Fibroblast of upper back skin (primary cell): ENCODE data around the gene SLC1A2.

Experiments used
- DNase-seq: peaks from one replicate; pipeline ENCODE4 v3.0.0-alpha.2; 2013

SLC1A2 gene

GRCh38 chr11:35347921-35348331, 71.4 kb downstream of the SLC1A2 start:
- peak; percentile 97 for DNase-seq

DNA sequence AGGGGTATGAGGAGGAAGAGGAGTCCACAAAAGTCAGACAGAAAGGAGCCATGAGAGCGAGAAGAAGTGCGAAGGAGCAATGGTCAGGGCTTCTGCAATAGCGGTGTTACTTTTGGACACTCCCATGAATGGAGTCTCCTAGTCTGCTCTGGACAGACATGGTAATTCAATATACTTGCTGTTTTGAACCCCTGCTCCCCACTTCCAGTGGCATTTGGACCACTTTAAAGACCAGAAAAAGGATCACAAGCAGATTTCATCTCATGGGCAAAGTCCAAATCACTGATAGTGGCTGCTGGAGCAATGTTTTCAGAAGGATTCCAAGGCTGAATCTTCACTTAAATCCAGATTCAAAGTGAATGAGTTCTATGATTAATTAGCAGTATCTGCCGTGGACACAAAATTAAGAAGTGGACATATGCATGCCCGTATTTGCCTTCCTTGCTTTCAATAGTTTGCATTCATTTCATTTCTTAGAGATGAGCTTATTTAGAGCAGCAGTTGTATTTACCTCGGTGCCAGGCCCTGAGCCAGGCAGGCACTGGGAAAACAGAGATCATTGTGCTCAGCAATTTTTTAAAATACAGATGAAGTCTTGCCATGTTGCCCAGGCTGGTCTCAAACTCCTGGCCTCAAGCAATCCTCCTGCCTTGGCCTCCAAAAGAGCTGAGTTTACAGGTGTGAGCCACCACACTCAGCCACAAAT, 72.0 kb downstream of the SLC1A2 start:
- no peak for DNase-seq

- DNase-seq = no peak
Observed at GRCh38 chr11:35346472-35347156, 72.7 kb downstream of the SLC1A2 start.

GRCh38 chr11:35344681-35345574, 74.4 kb downstream of the SLC1A2 start:
- no peak for DNase-seq

- DNase-seq = no peak
Observed at GRCh38 chr11:35343033-35343598, 76.2 kb downstream of the SLC1A2 start.

GRCh38 chr11:35340715-35341114, 78.6 kb downstream of the SLC1A2 start:
- no peak for DNase-seq

GRCh38 chr11:35340071-35340470, 79.3 kb downstream of the SLC1A2 start:
- DNase-seq = no peak

DNA sequence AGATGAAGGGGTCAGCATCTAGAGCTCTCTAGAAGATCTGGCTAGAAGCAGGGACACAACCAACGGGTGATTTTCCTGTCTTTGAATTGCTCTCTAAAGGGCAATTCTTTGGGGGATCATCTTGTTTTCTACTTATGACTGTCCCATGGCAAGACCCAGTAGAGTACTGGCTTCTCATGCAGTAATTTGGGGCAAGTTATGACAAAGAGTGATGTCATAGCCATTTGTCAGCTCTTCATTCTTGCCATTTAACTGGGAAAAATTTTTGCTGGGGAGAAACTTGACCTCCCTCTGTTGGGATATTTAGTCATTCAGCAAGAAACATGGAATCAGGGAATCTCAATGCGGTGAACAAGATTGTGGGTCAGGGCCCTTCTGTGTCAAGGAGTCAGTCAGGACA, 80.4 kb downstream of the SLC1A2 start:
- no peak for DNase-seq

DNA sequence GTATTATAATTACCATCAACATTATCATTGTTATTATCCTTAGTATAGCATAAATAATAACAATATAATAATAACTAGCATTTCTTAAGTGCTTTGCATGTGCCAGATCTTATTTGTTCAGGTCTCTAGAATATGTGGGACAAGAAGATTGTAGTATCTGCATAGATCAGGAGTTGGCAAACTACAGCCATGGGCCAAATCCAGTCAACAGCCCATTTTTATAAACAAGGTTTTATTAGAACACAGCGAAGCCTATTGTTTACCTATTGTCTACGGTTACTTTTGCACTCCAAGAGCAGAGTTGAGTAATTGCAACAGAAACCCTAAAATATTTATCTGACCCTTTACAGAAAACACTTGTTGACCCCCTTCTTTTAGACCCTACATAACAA, 81.4 kb downstream of the SLC1A2 start:
- no peak for DNase-seq

DNA sequence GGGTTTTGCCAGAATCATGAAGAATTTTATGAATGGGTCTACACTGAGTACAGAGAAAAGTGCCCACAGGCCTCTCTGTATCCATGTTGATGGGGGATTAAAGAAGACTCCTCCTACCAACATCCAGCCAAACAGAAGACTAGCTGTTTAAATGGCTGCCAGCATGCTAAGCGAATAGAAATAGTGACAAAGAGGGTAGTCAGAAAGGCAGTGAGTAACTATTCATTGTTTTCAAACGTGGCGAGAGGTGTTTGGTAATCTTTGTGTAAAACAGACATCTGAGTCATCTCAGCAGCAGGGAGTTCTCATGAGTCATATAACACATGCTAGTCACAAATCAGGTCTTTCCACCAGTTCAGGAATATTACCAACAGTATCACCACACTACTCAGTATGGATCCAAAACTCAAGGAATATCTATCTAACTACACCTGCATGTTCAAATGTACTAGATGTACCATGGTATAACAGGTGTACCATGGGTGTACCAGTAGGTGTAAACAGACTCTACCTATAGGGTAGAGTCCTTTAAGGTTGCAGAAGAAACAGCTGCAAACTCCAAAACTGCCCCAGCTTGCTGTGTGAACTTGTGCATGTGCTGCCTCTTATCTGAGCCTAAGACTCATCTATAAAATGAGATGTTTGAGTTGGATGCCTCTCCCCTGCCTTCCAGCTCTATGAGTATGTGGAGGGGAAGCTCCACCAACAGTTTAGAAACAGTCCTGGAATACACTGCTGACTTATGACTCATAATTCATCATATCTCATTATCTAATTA, 82.0 kb downstream of the SLC1A2 start:
- DNase-seq = peak; percentile 99

DNA sequence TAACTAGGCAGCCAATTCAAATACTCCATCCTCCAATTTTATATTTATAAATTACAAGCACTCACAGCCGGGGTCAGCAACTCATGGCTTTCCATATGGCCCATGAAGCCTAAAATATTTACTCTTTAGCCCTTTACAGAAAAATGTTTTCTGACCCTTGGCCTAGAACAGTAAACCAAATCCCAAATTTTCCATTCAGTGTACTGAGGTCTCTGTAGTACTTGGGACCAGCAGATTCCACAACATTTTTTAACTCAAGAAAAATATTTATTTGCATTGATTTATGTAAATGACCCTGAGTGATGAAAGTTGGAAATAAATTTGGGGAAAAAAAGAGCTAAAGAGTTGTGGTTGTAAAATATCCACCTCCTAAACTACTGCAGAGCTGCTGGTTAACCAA, 82.6 kb downstream of the SLC1A2 start:
- DNase-seq = no peak

DNA sequence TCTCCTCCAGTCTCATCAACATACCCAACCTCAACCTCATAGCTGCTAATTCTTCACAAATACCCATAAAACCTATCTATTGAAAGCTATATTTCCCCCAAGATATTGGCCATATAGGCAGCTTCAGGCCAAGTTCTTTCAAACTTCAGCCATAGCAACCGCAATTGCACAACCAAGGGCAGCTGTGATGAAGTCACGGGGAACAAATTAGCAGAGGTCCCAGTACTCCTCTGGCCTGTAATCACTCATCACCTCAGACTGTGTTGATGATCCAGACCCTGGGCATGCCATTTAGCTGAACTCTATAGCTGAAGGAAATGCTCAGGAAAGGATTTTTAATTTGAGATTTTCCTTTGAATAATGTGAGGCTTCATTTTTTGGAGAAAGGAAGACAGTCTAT, 84.1 kb downstream of the SLC1A2 start:
- DNase-seq = peak; percentile 29

DNA sequence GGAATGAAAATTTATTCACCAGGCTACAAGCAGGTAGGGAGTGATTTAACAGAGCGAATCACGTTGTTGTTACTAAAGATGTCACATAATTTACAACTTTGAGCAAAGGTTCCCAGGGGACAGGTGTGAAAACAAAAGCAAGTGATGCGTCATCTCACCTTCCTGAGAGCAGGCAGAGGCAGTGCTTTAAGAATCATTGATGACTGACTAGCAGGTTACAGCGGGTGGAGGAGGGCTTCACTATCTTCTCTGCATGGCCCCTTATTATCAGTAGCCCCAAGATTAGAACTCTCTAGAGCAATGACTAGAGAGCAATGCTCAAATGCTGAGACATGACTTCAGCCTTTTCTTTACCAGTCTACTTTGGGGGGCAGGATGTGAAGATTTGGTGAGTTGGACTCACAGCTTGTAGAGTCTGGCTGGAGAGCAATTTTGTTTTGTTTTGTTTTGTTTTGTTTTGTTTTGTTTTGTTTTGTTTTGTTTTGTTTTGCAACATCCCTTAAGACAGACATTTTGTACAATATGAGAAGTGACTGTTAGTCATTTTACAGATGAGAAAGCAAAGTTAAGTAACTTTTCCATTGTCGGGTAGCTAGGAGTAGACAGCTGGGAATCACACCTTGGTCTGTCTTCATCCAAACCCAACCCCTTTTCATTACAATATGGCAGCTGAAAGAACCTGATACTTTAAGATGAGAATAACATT, 84.8 kb downstream of the SLC1A2 start:
- no peak for DNase-seq

DNA sequence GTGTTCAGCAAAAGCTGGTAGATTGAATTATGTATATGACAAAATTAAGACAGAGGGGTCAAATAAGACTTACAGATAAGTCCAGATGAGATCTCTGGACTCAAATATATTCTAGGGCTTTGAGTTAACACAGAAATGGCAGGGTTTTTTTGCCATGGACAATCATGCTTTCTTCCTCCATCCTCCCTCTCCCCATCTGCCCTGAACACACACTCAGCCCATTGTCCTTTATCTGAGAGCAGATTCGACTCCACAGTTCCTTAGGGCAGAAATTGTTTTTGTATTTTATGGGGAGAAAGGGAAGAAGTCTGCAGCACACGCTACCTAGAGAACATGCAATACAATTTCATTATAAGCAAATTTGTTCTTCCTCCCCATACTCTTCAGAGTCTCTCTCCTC, 86.8 kb downstream of the SLC1A2 start:
- no peak for DNase-seq

DNA sequence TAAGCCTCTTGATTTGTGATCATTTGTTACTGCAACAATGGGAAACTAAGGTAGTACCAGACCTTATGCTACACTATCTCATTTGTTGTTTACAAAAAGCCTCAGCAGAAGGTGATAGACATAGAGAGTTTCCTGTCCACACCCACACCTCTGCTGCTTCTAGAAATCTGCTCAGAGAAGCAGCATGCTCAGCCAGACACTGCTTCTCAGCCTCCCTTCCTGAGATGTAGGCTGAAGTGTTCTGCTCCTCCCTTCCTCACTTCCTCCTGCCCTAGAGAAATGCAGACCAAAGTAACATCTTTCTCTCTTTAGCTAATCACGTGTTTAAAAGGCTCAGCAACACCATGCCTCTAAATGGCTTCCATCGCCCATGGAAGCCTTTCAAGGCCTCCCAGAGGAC, 88.4 kb downstream of the SLC1A2 start:
- DNase-seq = no peak

DNA sequence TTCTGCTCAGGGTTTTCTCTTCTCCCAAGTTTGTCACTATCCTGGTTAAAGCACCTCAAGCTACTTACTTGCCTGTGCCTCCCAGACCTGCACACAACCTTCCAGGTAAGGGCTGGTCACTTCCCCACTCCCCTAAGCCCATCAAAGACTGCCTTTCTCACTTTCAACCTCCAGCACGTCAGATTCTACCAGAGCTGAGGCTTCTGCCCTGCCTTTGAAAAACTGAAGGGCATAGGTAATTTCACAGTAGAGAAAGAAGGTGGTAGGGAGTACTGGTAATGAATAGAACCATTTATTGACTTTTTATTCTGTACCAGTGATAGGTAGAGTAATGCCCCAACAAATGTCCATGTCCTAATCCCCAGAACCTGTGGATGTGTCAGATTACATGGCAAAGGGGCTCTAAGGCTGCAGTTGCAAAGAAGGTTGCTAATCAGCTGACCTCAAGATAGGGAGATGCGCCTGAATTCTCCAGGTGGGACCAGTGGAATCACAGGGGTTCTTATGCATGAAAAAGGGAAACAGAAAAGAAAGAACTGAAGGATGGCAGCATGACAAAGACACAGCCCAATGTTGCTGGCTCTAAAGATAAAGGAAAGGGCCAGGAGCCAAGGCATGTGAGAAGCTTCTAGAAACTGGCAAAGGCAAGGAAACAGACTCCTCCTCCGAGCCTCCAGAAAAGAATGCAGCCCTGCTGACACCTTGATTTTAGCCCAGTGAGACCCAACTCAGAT, 89.0 kb downstream of the SLC1A2 start:
- no peak for DNase-seq

GRCh38 chr11:35327829-35328228, 91.5 kb downstream of the SLC1A2 start:
- DNase-seq = no peak

GRCh38 chr11:35326266-35326879, 93.0 kb downstream of the SLC1A2 start:
- DNase-seq = no peak

DNA sequence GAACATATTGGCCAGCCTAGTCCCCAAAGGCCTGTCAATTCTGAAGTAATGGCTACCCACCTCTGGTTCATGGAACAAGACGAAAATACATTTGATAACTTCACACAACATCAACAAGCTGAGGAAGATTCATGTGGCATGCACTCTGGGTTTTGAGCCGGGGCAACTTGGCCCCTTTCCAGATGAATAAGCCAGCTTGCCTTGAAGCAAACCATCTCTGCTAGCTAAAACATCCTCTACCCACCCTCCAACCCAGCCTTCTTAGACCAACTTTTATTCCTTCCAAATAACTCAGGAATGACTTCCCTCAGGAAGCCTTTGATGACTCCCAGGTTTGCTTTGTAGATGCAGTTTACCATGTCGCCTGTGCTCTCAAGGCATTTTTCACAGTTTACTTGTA, 94.4 kb downstream of the SLC1A2 start:
- DNase-seq = peak; percentile 47

GRCh38 chr11:35324183-35324886, 95.0 kb downstream of the SLC1A2 start:
- no peak for DNase-seq
